Loucy (cell line): ENCODE data around the gene MGAT4C.

ENCODE experiments used
- H2AFZ ChIP-seq: fragments of 200-600 bp; sonication (generic); 2 replicates; pipeline ENCODE4 v1.6.0; 2016; ENCODE audit warnings: antibody characterized with exemption, mild to moderate bottlenecking, low read length, moderate library complexity
- H3F3A ChIP-seq: fragments of 200-600 bp; 2 replicates; pipeline ENCODE4 v1.6.0; 2016; ENCODE audit warnings: antibody characterized with exemption, low read depth, mild to moderate bottlenecking
- H3K27me3 ChIP-seq: fragments of 200-600 bp; sonication (generic); 2 replicates; pipeline ENCODE4 v1.6.1; 2014; ENCODE audit warnings: low read length, mild to moderate bottlenecking; ENCODE audit not compliant: insufficient read depth, poor library complexity, severe bottlenecking
- H3K36me3 ChIP-seq: fragments of 200-600 bp; sonication (generic); 2 replicates; pipeline ENCODE4 v1.6.1; 2016; ENCODE audit warnings: low read length; ENCODE audit not compliant: insufficient read depth
- H3K4me1 ChIP-seq: fragments of 200-600 bp; sonication (generic); 2 replicates; pipeline ENCODE4 v1.5.1; 2014; ENCODE audit warnings: low read length, mild to moderate bottlenecking; ENCODE audit not compliant: insufficient read depth, poor library complexity, severe bottlenecking
- H3K4me2 ChIP-seq: fragments of 200-600 bp; sonication (generic); 2 replicates; pipeline ENCODE4 v1.6.0; 2014; ENCODE audit warnings: antibody characterized with exemption, low read length, low read depth, mild to moderate bottlenecking; ENCODE audit not compliant: poor library complexity, severe bottlenecking
- H3K4me3 ChIP-seq: fragments of 200-600 bp; sonication (generic); 2 replicates; pipeline ENCODE4 v1.5.1; 2014; ENCODE audit warnings: low read length, mild to moderate bottlenecking, mixed read lengths; ENCODE audit not compliant: poor library complexity, severe bottlenecking
- H3K79me2 ChIP-seq: fragments of 200-600 bp; sonication (generic); 2 replicates; pipeline ENCODE4 v1.6.1; 2014; ENCODE audit warnings: low read length; ENCODE audit not compliant: insufficient read depth
- H3K9ac ChIP-seq: fragments of 200-600 bp; sonication (generic); 2 replicates; pipeline ENCODE4 v1.6.0; 2014; ENCODE audit warnings: mild to moderate bottlenecking, low read depth, low read length, moderate library complexity; ENCODE audit not compliant: poor library complexity, severe bottlenecking
- H3K9me2 ChIP-seq: fragments of 200-600 bp; sonication (generic); replicated peaks from 2 replicates; pipeline ENCODE4 v1.6.1; 2016; ENCODE audit warnings: low read depth, low read length, mixed read lengths
- H3K9me3 ChIP-seq: fragments of 200-600 bp; sonication (generic); 2 replicates; pipeline ENCODE4 v1.6.1; 2014; ENCODE audit warnings: mild to moderate bottlenecking, antibody characterized with exemption, low read length, low read depth; ENCODE audit not compliant: insufficient read depth
- H4K20me1 ChIP-seq: fragments of 200-600 bp; sonication (generic); 2 replicates; pipeline ENCODE4 v1.6.0; 2014; ENCODE audit warnings: antibody characterized with exemption, low read length, mild to moderate bottlenecking; ENCODE audit not compliant: insufficient read depth, poor library complexity, severe bottlenecking
- EZH2phosphoT487 ChIP-seq: fragments of 200-600 bp; IDR thresholded peaks from 2 replicates; pipeline ENCODE4 v1.6.1; 2018; ENCODE audit warnings: antibody characterized with exemption, mild to moderate bottlenecking, moderate library complexity, borderline replicate concordance
- TF ChIP-seq, protein P1 (sequence below): fragments of 200-600 bp; sonication (generic); conservative IDR thresholded peaks from 2 replicates; pipeline ENCODE4 v1.5.1; 2014; ENCODE audit warnings: mild to moderate bottlenecking, antibody characterized with exemption, low read length

The MGAT4C gene

DNA sequence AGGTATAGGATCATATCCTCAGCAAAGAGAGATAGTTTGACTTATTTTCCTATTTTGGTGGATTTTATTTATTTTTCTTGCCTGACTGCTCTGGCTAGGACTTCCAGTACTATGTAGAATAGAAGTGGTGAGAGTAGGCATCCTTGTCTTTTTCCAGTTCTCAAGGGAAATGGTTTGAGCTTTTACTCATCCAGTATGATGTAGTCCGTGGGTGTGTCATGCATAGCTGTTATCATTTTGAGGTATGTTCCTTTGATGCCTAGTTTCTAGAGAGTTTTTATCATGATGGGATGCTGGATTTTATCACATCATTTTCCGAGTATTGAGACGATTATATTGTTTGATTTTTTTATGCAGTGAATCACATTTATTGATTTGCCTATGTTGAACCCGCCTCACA lies 97.2 kb downstream of the MGAT4C start:
- Histone ChIP-seq H3K4me2 (no peak overlapping the region), H3K27me3 (no peaks in the 10 kb centered on the region), H3K9ac (no peak overlapping the region), H3K79me2 (no peaks in the 10 kb centered on the region), H3F3A (no peaks in the 10 kb centered on the region), H3K4me1 (no peaks in the 10 kb centered on the region), H3K4me3 (no peak overlapping the region), H2AFZ (no peak overlapping the region), H3K36me3 (no peaks in the 10 kb centered on the region), H4K20me1 (no peaks in the 10 kb centered on the region), H3K9me3 (no peaks in the 10 kb centered on the region), H3K9me2 (no peaks in the 10 kb centered on the region)
- TF ChIP-seq EZH2phosphoT487: no peak
- TF ChIP-seq, protein P1, sequence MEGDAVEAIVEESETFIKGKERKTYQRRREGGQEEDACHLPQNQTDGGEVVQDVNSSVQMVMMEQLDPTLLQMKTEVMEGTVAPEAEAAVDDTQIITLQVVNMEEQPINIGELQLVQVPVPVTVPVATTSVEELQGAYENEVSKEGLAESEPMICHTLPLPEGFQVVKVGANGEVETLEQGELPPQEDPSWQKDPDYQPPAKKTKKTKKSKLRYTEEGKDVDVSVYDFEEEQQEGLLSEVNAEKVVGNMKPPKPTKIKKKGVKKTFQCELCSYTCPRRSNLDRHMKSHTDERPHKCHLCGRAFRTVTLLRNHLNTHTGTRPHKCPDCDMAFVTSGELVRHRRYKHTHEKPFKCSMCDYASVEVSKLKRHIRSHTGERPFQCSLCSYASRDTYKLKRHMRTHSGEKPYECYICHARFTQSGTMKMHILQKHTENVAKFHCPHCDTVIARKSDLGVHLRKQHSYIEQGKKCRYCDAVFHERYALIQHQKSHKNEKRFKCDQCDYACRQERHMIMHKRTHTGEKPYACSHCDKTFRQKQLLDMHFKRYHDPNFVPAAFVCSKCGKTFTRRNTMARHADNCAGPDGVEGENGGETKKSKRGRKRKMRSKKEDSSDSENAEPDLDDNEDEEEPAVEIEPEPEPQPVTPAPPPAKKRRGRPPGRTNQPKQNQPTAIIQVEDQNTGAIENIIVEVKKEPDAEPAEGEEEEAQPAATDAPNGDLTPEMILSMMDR: no peak

DNA sequence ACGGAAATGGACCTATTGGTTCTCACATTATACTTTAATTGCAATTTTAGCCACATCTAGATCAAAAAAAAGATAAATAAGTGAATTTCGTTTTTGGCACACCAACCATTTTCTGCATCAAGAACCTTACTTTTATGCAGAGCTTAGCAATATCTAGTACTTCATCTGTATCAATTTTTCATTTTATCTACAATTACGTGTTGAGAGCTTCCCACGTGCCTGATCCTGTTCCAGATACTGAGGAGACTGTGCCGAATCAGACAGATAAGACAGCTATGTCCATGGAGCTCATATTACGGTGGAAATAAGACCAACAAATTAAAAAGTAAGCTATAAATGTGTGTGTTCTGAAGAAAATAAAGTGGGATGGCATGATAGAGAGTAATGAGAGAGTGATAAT lies 101.6 kb downstream of the MGAT4C start:
- H3K9ac ChIP-seq: no peak overlapping the region
- H3K4me3 ChIP-seq: no peak overlapping the region
- no peak for TF ChIP-seq EZH2phosphoT487
- TF ChIP-seq, protein P1: no peak
- H4K20me1 ChIP-seq: no peaks in the 10 kb centered on the region
- H3K9me3 ChIP-seq: no peaks in the 10 kb centered on the region
- H3K79me2 ChIP-seq: no peaks in the 10 kb centered on the region
- H3K9me2 ChIP-seq: no peaks in the 10 kb centered on the region
- no peaks in the 10 kb centered on the region for H3K27me3 ChIP-seq
- H3K4me2 ChIP-seq: no peak overlapping the region
- no peaks in the 10 kb centered on the region for H3F3A ChIP-seq
- no peaks in the 10 kb centered on the region for H3K36me3 ChIP-seq
- no peaks in the 10 kb centered on the region for H3K4me1 ChIP-seq
- no peak overlapping the region for H2AFZ ChIP-seq

DNA sequence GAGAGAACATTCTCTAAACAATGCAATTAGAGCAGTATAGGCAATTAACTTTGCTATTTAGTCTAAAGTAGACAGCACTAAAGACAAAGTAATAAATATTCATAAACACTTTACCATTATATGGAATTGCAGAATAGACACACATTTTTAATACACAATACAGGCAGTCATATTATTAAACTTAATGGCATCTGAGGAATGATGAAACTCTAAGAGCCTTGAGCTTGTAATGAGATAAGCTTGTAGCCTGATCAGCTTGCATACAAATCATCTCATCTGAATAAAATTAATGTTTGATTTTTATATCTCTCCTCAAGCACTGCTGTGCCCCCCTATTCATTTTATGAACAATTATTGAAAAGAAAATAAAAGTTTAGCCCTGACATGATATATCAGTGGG lies 107.6 kb downstream of the MGAT4C start:
- Histone ChIP-seq H2AFZ (no peak overlapping the region), H3F3A (no peaks in the 10 kb centered on the region), H4K20me1 (no peaks in the 10 kb centered on the region), H3K27me3 (no peaks in the 10 kb centered on the region), H3K9ac (no peak overlapping the region), H3K9me3 (no peaks in the 10 kb centered on the region), H3K79me2 (no peaks in the 10 kb centered on the region), H3K4me2 (no peak overlapping the region), H3K4me1 (no peaks in the 10 kb centered on the region), H3K4me3 (no peak overlapping the region), H3K9me2 (no peaks in the 10 kb centered on the region), H3K36me3 (no peaks in the 10 kb centered on the region)
- TF ChIP-seq, protein P1: no peak
- TF ChIP-seq EZH2phosphoT487: no peak
